SK-N-SH treated with all-trans-retinoic acid at 6 μM for 48 hours (cell line): ENCODE measurements around the gene DNM1.

Experiments used
- ATAC-seq: fragments of 200-7000 bp; cut with Tn5 transposase; 3 replicates; pipeline ENCODE4 v1.9.1; 2020; ENCODE audit warnings: mild to moderate bottlenecking, moderate library complexity
- ARNTL ChIP-seq: fragments of 450-650 bp; formaldehyde crosslinking; IDR thresholded peaks from 2 replicates; pipeline ENCODE4 v1.5.0; 2020; ENCODE audit warnings: low read depth, mild to moderate bottlenecking, moderate library complexity, borderline replicate concordance
- BACH2 ChIP-seq: fragments of 250-450 bp; sonication (Bioruptor Pico); IDR thresholded peaks from 2 replicates; pipeline ENCODE4 v1.9.0; 2021; ENCODE audit warnings: mild to moderate bottlenecking, borderline replicate concordance
- CREB5 ChIP-seq: fragments of 250-450 bp; sonication (Bioruptor Pico); IDR thresholded peaks from 2 replicates; pipeline ENCODE4 v1.5.1; 2020; ENCODE audit warnings: low read depth, mild to moderate bottlenecking, moderate library complexity
- CSDC2 ChIP-seq: fragments of 250-450 bp; sonication (Bioruptor Pico); IDR thresholded peaks from 2 replicates; pipeline ENCODE4 v1.5.0; 2020; ENCODE audit warnings: mild to moderate bottlenecking, moderate library complexity
- ESRRG ChIP-seq: fragments of 250-450 bp; sonication (Bioruptor Pico); IDR thresholded peaks from 2 replicates; pipeline ENCODE4 v1.6.1; 2021; ENCODE audit warnings: mild to moderate bottlenecking
- GLIS3 ChIP-seq: fragments of 250-450 bp; sonication (Bioruptor Pico); IDR thresholded peaks from 2 replicates; pipeline ENCODE4 v1.5.0; 2020; ENCODE audit warnings: mild to moderate bottlenecking, moderate library complexity
- ISL1 ChIP-seq: fragments of 250-450 bp; sonication (Bioruptor Pico); IDR thresholded peaks from 2 replicates; pipeline ENCODE4 v2.1.2; 2022; ENCODE audit warnings: mild to moderate bottlenecking, moderate library complexity
- POU6F1 ChIP-seq: fragments of 250-450 bp; sonication (Bioruptor Pico); IDR thresholded peaks from 2 replicates; pipeline ENCODE4 v1.8.0; 2021; ENCODE audit warnings: low read depth, mild to moderate bottlenecking, moderate library complexity, borderline replicate concordance
- PPARA ChIP-seq: fragments of 250-450 bp; sonication (Bioruptor Pico); IDR thresholded peaks from 2 replicates; pipeline ENCODE4 v1.5.0; 2020; ENCODE audit warnings: mild to moderate bottlenecking, borderline replicate concordance
- SNAI2 ChIP-seq: fragments of 250-450 bp; sonication (Bioruptor Pico); IDR thresholded peaks from 2 replicates; pipeline ENCODE4 v1.5.0; 2020; ENCODE audit warnings: mild to moderate bottlenecking, moderate library complexity
- TCF4 ChIP-seq: fragments of 250-450 bp; sonication (Bioruptor Pico); IDR thresholded peaks from 2 replicates; pipeline ENCODE4 v1.8.0; 2021; ENCODE audit warnings: mild to moderate bottlenecking, moderate library complexity, borderline replicate concordance
- ZC3H10 ChIP-seq: fragments of 250-450 bp; sonication (Bioruptor Pico); IDR thresholded peaks from 2 replicates; pipeline ENCODE4 v1.5.1; 2021; ENCODE audit warnings: mild to moderate bottlenecking, moderate library complexity
- ZFP3 ChIP-seq: fragments of 250-450 bp; sonication (Bioruptor Pico); IDR thresholded peaks from 2 replicates; pipeline ENCODE4 v1.5.0; 2020; ENCODE audit warnings: mild to moderate bottlenecking, moderate library complexity
- ZNF70 ChIP-seq: fragments of 450-650 bp; formaldehyde crosslinking; IDR thresholded peaks from 2 replicates; pipeline ENCODE4 v1.5.0; 2020; ENCODE audit warnings: mild to moderate bottlenecking, moderate library complexity
- TF ChIP-seq, protein P1 (sequence below): fragments of 250-450 bp; sonication (Bioruptor Pico); IDR thresholded peaks from 2 replicates; pipeline ENCODE4 v1.8.0; 2020; ENCODE audit warnings: mild to moderate bottlenecking, moderate library complexity, borderline replicate concordance
- TF ChIP-seq, protein P2 (sequence below): fragments of 250-450 bp; sonication (Bioruptor Pico); IDR thresholded peaks from 2 replicates; pipeline ENCODE4 v1.5.1; 2021; ENCODE audit warnings: mild to moderate bottlenecking, moderate library complexity
- TF ChIP-seq, protein P3 (sequence below): fragments of 250-450 bp; sonication (Bioruptor Pico); IDR thresholded peaks from 2 replicates; pipeline ENCODE4 v1.5.0; 2020; ENCODE audit warnings: mild to moderate bottlenecking, moderate library complexity

DNM1 gene

DNA sequence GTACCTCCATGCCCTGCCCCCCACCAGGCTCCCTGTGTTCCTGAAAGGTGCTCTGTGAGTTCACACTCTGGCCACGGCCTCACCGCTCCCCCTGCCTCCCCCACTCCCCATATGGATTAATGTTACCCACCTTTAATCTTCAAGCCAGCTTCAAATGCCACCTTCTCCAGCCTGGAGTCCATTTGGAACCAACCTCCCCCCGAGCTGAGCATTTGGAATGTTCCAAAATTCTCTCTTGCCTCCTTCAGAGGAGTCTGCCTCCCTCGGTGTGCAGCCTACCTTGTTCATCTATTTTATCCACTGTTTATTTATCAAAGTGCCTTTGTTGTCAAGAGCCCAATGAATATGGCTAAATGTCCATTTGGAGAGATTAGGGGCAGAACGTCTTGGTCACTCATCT lies 68.3 kb downstream of the DNM1 start:
- no peak for TF ChIP-seq BACH2
- TF ChIP-seq TCF4: no peak
- no peak for TF ChIP-seq ZFP3 (CRISPR knock-in tag)
- no peak for TF ChIP-seq SNAI2 (CRISPR knock-in tag)
- TF ChIP-seq CREB5 (CRISPR knock-in tag): no peak
- TF ChIP-seq GLIS3 (CRISPR knock-in tag): no peak
- TF ChIP-seq, protein P1, sequence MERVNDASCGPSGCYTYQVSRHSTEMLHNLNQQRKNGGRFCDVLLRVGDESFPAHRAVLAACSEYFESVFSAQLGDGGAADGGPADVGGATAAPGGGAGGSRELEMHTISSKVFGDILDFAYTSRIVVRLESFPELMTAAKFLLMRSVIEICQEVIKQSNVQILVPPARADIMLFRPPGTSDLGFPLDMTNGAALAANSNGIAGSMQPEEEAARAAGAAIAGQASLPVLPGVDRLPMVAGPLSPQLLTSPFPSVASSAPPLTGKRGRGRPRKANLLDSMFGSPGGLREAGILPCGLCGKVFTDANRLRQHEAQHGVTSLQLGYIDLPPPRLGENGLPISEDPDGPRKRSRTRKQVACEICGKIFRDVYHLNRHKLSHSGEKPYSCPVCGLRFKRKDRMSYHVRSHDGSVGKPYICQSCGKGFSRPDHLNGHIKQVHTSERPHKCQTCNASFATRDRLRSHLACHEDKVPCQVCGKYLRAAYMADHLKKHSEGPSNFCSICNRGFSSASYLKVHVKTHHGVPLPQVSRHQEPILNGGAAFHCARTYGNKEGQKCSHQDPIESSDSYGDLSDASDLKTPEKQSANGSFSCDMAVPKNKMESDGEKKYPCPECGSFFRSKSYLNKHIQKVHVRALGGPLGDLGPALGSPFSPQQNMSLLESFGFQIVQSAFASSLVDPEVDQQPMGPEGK (CRISPR knock-in tag): no peak
- ATAC-seq: no peak

- ATAC-seq: no peak
- TF ChIP-seq CSDC2 (CRISPR knock-in tag): no peak
- no peak for TF ChIP-seq TCF4
- no peak for TF ChIP-seq ZFP3 (CRISPR knock-in tag)
- no peak for TF ChIP-seq POU6F1 (CRISPR knock-in tag)
- no peak for TF ChIP-seq ESRRG (CRISPR knock-in tag)
- TF ChIP-seq GLIS3 (CRISPR knock-in tag): no peak
- no peak for TF ChIP-seq CREB5 (CRISPR knock-in tag)
- TF ChIP-seq BACH2: no peak
- TF ChIP-seq ZC3H10 (CRISPR knock-in tag): no peak
- no peak for TF ChIP-seq ARNTL (CRISPR knock-in tag)
- TF ChIP-seq PPARA (CRISPR knock-in tag): no peak
- TF ChIP-seq, protein P1 (CRISPR knock-in tag): no peak
- no peak for TF ChIP-seq ISL1 (CRISPR knock-in tag)
- TF ChIP-seq, protein P2, sequence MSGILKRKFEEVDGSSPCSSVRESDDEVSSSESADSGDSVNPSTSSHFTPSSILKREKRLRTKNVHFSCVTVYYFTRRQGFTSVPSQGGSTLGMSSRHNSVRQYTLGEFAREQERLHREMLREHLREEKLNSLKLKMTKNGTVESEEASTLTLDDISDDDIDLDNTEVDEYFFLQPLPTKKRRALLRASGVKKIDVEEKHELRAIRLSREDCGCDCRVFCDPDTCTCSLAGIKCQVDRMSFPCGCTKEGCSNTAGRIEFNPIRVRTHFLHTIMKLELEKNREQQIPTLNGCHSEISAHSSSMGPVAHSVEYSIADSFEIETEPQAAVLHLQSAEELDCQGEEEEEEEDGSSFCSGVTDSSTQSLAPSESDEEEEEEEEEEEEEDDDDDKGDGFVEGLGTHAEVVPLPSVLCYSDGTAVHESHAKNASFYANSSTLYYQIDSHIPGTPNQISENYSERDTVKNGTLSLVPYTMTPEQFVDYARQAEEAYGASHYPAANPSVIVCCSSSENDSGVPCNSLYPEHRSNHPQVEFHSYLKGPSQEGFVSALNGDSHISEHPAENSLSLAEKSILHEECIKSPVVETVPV (CRISPR knock-in tag): no peak
- TF ChIP-seq SNAI2 (CRISPR knock-in tag): no peak
- no peak for TF ChIP-seq ZNF70 (CRISPR knock-in tag)
- TF ChIP-seq, all 23 proteins: peak for 0
These were observed 71.1 kb downstream of the DNM1 start for GRCh38 chr9:128274245-128274644.

DNA sequence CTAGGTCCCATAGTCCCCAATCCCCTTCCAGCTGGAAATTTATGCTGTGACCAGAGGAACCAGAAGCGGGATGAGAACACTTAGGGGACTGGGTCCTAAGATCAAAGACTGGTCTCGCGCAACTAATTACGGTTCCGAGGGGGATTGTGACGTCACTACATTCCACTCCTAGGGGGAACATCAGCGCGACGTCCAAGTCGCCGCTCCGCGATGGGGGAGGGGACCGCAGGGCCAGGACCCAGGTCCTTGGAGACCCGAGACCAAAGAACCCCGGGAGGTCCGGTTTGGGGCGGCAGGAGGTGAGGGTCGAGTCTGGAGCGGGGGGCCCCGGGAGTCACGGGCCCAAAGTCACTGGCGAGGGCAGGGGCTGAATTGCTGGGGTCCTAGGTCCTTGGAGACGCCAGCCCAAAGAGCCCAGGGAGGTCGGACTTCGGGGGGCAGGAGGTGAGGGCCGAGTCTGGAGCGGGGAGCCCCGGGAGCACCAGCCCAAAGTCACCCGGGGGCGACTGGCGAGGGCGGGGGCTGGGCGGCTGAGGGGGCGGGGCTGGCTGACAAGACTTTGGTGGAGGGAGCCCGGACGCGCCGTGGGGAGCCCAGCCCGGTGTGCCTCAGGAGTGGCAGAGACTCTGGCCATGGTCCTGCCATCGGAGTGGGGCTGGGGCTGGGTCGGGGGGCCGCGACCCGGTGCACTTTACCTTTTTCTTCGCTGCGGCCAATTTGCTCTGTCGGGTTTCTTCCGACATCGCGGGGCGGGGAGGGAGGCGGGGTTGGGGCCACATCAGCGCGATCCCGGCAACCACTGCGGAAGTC lies 72.2 kb downstream of the DNM1 start, which contains the start of gene GOLGA2:
Gene GOLGA2 (minus strand): TSS at position 810 of the 810 bp plus-strand sequence. CDS start 31 bp downstream, at position 779.
- peak; percentile 77 for ATAC-seq

More for the DNA sequence above, 72.2 kb downstream of the DNM1 start, which contains the start of gene GOLGA2:
- TF ChIP-seq, protein P2 (CRISPR knock-in tag): no peak
- TF ChIP-seq, protein P3, sequence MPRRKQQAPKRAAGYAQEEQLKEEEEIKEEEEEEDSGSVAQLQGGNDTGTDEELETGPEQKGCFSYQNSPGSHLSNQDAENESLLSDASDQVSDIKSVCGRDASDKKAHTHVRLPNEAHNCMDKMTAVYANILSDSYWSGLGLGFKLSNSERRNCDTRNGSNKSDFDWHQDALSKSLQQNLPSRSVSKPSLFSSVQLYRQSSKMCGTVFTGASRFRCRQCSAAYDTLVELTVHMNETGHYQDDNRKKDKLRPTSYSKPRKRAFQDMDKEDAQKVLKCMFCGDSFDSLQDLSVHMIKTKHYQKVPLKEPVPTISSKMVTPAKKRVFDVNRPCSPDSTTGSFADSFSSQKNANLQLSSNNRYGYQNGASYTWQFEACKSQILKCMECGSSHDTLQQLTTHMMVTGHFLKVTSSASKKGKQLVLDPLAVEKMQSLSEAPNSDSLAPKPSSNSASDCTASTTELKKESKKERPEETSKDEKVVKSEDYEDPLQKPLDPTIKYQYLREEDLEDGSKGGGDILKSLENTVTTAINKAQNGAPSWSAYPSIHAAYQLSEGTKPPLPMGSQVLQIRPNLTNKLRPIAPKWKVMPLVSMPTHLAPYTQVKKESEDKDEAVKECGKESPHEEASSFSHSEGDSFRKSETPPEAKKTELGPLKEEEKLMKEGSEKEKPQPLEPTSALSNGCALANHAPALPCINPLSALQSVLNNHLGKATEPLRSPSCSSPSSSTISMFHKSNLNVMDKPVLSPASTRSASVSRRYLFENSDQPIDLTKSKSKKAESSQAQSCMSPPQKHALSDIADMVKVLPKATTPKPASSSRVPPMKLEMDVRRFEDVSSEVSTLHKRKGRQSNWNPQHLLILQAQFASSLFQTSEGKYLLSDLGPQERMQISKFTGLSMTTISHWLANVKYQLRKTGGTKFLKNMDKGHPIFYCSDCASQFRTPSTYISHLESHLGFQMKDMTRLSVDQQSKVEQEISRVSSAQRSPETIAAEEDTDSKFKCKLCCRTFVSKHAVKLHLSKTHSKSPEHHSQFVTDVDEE (CRISPR knock-in tag): no peak
